Measurements from ENCODE around the gene EFNA4.

Gene EFNA4

DNA sequence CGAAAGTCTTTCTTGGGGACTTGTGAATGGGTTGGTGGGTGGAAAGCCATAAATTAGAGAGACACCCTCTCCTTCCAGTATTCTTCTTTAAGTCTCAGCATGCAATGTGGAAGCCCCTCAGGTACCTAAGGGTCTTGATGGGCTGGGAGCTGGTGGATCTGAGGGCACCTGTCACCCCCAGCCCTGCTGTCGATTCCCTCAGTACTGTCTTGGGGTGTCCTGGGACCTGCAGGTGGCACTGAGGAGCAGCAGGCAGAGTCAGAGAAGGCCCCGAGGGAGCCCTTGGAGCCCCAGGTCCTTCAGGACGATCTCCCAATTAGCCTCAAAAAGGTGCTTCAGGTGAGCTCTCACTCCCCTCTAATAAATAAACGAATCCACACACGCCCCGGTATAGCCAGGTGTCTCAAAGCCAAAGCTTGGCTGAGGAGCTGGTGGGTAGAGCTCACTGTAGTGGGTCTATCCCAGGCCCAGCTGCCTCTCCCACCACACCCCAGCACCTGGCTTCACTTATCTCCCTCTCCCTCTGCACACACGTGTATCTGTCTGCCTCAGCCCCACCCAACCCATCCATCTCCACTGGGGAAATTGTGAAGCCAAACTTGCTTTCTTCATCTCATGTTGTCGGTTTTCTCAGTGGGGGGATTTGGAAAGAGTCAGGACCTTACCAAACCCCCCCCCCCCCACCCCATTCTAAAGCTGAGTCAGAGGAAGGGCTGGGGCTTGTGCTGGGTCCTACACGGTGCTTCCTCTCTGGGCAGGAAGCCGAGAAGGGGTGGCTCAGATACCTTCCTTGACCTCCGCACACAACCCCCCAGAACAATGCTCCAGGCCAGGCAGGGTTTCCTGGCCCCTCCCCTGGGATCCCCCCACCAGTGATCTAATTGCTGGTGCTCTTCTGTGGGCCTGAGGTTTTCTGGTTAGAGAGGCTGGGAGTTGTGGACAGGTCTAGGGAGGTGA, 10.8 kb upstream of the EFNA4 start:
- DNase-seq = peak in 1 of 2 donors; percentile 19

GRCh38 chr1:155053531-155054105, 9.9 kb upstream of the EFNA4 start:
- DNase-seq = no peak

- no peak for DNase-seq
Observed at GRCh38 chr1:155057104-155057503, 6.4 kb upstream of the EFNA4 start.

- DNase-seq = no peak
Observed at GRCh38 chr1:155057788-155058211, 5.7 kb upstream of the EFNA4 start.

DNA sequence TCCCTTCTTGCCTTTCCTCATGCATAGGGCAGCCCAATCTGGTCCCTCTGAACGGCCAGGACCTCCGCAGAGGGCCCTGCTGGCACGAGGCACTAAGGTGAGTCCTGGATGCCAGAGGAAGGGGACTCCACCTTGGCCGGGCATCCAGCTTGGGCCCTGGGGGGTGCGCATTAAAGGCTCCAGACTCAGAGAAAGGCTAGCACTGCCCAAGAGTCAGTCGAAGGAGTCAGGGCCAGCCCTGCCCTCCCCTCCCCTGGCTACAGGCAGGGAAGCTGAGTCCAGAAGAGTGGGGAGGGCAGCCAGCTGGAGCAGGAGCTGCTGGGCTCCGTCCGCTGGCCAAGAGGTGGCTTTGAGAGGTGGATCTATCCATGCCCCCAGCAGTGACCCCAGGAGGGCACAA, 2.8 kb upstream of the EFNA4 start:
- no peak for DNase-seq

DNA sequence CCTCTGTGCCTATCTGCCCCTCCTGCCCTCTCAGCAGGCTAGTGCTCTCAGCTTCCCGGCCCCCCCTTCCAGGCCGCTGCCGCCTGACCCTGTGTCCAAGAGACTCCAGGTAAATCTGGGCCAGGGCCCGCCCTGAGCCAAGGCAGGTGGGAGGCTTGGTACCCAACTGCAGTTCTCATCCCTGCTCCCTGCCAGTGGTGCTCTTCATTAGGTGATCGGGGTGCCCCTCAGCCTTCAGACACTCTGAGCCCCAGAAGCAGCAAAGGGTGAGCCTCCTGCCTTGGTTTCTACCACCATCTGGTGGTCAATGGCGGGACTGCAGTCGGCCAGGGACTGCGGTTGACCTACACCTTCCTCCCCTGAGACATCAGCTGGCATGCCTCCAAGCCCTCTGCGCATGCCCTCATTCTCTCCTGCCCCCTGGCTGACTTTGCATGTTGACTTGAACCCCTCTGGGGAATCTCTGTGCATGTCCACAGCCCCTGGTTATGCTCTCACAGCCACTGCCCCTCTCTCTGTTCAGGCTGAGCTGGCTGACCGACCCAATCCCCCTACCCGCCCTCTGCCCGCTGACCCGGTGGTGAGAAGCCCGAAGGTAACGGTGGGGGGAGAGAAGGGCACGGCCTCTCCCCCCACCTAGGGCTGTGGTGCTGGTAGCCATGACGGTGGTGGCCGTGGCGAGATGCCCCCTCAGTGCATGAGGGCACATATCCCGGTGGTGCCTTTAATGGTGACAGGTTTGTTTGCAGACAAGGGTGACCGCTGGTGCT, 2.0 kb upstream of the EFNA4 start:
- DNase-seq = peak; percentile 88 to 97

- no peak for DNase-seq
Observed at GRCh38 chr1:155062151-155062686, 1.3 kb upstream of the EFNA4 start.

DNA sequence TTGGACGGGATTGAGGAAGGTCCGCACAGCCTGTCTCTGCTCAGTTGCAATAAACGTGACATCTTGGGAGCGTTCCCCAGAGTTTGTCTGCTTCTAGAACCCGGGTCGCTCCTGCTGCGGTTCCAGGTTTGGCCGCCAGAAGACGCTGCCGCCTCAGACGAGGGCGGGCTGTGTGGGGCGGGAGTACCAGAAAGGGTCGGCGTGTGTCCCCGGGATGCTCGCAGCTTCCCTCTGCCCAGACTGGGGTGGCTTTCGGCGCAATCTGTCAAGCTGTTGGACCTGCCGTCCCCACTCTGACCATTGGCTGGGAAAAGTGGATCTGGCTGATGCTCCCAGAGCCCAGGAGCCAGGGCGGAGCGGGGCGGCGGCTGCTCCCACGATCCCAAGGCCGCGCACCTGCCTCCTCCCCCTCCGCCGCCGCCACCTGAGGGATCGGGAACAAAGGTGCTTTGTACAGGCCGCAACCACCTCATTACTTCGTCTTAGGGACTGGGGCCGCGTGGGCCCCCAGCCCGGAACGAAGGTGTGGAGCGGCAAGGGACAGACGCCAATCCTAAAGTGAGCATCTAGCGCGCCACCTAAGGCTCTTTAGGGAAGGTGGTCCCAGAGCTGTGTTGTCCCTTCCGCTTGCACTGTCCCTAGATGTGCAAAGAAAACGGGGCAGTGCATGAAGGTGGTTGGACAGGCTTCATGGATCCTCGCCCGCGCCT, 683 bp upstream of the EFNA4 start:
- peak; percentile 66 to 75 for DNase-seq

DNA sequence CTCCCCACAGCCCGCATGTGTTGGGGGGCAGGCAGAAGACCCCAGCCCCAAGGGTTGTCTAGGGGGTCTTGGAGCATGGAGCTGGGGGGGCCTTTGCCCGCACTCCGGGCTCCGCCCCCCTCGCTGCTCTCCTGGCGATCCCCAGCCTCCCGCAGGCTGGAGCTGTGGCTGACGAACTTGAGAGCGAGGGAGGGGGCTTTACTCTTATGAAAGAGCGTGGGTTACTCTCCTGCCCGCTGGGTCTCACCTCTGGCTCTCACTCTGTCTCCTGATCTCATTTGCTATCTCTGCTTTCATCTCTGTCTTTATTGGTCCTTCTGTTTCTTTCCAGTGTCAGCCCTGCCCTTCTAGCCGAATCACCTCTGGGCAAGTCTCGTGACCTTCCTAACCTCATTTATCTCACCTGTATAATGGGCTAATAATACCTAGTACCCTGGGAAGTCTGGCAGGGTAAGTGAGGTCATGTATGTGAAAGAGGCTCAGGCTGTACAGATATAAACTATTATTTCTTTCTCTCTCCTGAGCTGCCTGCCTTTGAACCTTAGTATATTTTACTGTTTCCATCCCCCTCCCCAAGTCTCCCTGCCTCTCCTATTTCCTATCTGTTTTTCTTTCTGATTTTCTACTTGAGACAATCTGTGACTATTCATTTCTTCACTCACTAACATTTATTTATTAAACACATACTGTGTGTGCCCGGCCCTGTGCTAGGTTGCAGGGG, 731 bp downstream of the EFNA4 start:
- no peak for DNase-seq

- no peak for DNase-seq
Observed at GRCh38 chr1:155064832-155065429, 1.4 kb downstream of the EFNA4 start.

GRCh38 chr1:155066777-155067176, 3.2 kb downstream of the EFNA4 start:
- no peak for DNase-seq

DNA sequence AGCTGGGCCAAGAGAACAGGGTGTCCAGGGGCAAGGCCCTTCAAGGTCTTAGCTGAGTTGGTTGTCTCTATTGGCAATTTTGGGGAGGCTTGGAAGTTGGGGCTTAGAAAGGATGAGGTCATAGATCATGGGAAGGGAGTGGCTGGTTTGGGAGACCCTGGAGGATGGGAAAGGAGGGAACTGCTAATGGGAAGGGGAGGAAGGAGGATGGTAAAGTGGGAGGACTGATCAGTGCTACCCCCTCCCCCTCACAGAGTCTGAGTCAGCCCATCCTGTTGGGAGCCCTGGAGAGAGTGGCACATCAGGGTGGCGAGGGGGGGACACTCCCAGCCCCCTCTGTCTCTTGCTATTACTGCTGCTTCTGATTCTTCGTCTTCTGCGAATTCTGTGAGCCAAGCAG, 5.1 kb downstream of the EFNA4 start:
- no peak for DNase-seq

- DNase-seq = no peak
Observed at GRCh38 chr1:155069551-155070157, 6.1 kb downstream of the EFNA4 start.

DNA sequence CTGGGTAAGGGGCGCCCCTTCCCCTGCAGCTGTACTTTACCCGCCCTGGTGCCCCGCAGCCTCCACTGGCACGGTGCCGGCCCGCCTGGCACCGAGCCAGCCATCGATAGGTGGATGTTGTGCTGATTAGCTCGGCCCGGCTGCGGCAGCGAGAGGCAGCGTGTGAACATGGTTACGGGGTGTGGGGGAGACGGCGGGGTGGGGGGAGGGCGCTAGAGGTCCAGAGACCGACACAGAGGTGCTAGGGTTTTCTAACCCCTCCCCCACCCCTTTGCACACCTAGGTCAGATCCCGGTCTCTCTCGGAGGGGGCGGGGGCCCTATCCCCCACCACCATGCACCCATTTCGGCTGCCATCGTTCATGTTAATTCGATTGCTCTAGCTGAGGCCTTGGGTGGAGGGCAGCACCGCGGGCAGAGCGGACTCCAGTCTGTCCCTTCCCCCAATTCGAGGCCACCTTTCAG, 6.7 kb downstream of the EFNA4 start:
- DNase-seq = no peak

DNA sequence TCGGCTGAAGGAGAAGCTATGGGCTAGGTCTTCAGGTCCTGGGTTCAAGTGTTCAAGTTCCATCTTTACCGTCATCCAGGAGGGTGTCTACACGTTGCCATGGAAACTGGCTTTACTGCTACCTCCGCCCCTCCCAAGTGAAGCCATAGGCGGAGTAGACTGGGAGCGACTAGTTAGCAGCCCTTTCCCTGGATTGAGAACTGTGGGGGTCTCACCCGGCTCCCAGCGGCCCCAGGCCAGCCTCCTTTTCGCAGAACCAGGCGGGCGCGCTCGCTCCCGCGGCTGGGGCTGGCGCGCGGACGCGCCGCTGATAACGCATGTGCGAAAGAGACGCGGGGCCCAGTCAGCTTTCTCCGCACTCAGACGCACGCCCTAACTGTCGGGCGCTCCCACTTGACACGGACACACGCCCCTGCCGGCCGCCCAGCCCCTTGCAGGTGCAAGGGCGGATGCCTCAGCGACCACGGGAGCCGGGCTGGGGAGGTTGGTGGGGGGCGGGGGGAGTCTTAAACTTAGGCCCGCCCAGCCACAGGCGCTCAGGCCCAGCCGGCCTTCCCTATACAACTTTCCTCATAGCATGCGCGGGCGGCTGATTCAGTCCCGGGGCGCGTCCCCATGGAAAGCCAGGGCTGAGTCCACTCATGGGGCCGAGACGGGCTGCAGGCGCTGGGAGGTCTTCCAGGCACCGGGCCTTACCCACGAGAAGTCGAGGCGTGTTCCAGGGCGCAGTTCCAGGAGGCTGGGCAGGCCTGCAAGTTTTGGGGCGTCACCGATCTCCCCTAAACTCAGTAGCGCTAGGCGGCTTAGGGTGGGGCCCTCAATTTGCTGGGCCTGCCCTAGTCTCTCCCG, 7.4 kb downstream of the EFNA4 start:
- peak; percentile 54 to 66 for DNase-seq

DNA sequence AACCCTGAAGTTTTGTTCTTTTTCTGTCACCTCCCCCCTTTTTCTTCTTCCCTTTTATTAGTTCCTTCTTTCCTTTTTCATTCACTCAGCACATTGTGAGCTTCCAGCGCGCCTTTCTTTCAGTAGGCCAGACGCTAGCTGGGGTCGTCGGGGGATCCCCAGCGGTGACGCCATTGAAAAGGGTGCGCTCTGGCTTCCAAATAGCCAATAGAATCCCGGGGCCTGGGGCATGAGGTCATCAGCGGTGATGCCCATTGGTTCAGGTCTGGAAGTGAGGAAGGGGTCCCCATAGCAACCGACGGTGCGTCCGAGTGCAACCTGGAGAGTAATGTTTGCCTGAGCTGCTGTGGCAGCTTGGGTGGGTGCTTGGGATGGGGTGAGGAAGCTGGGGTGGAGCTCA, 8.2 kb downstream of the EFNA4 start:
- DNase-seq = no peak

- no peak for DNase-seq
Observed at GRCh38 chr1:155072531-155073289, 9.2 kb downstream of the EFNA4 start.

DNA sequence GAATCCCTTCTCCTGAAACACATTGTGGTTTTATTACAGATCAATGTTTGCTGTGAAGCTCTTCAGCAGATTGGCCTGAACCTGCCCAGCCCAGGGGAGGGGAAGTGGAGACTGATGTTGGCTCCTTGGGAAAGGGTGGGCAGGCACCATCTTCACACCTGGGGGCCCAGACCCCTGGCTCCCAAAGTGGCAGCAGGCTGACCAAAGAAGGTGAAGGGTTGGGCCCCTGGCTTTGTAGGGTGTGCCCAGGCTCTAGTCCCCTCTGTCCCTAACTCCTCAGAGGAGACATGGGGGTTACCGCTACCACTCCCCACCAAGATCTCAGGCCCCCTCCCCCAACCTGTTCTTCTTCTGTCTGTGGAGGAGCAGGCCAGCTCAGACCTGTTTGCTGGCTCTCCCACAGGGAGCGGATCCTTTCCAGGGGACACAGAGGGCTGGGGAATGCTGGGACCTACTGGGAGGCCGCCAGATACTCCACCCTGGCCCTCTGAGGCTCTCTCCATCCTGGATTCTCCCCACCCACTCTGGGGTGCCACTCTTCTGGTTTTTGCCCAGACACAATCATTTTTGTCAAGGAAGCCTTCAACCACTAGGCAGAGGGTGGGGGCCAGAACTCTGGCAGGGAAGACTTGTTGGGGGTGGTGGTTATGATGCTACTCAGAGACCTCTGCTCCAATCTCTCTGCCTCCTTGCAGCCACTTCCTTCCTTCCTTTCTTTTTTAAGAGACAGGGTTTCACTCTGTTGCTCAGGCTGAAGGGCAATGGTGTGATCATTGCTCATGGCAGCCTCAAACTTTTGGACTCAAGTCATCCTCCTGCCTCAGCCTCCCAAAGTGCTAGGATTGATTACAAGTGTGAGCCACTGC, 10.1 kb downstream of the EFNA4 start:
- no peak for DNase-seq
